ENCODE results near the gene ERLIN1.

Gene ERLIN1

GRCh38 chr10:100182908-100183307 lies 2.9 kb downstream of the ERLIN1 start:
- no peak for TF ChIP-seq CTCF (IDR thresholded peaks at IDR 0.05; ENCODE audit: unreplicated experiment in 3 of 3)
- no peaks in the 10 kb centered on the region for H3K9me3 Mint-ChIP-seq
- peaks cover 51% of the 10 kb centered on the region for H3K4me1 Mint-ChIP-seq
- peak overlapping the region; percentile 5 to 31 (median 24) for H3K4me3 Mint-ChIP-seq
- peak overlapping the region in 2 of 3 experiments; percentile 21 to 23 for H3K27ac Mint-ChIP-seq
- H3K36me3 Mint-ChIP-seq (ENCODE audit: low read depth), result peaks cover 30% of the 10 kb centered on the region
- H3K27me3 Mint-ChIP-seq (ENCODE audit: low read depth), result no peaks in the 10 kb centered on the region

- Mint-ChIP-seq H3K27ac (peak overlapping the region in 1 of 3 experiments; percentile 21), H3K27me3 (ENCODE audit: low read depth) (no peaks in the 10 kb centered on the region), H3K36me3 (ENCODE audit: low read depth) (peaks cover 32% of the 10 kb centered on the region), H3K9me3 (no peaks in the 10 kb centered on the region), H3K4me1 (peaks cover 46% of the 10 kb centered on the region), H3K4me3 (peak overlapping the region; percentile 5 to 31 (median 24))
- TF ChIP-seq CTCF (IDR thresholded peaks at IDR 0.05; ENCODE audit: unreplicated experiment in 3 of 3), result no peak
These were observed 3.5 kb downstream of the ERLIN1 start for GRCh38 chr10:100182281-100182680.

- H3K36me3 Mint-ChIP-seq (ENCODE audit: low read depth), result peaks cover 61% of the 10 kb centered on the region
- H3K9me3 Mint-ChIP-seq, result peaks cover 11% of the 10 kb centered on the region
- TF ChIP-seq CTCF (IDR thresholded peaks at IDR 0.05; ENCODE audit: unreplicated experiment in 3 of 3), result no peak
- no peaks in the 10 kb centered on the region for H3K27me3 Mint-ChIP-seq (ENCODE audit: low read depth)
- H3K27ac Mint-ChIP-seq, result no peak overlapping the region
- no peak overlapping the region for H3K4me3 Mint-ChIP-seq
- no peaks in the 10 kb centered on the region for H3K4me1 Mint-ChIP-seq
These were observed 10.0 kb downstream of the ERLIN1 start for GRCh38 chr10:100175875-100176274.

GRCh38 chr10:100174699-100175677 lies 10.8 kb downstream of the ERLIN1 start:
- peaks cover 68% of the 10 kb centered on the region for H3K36me3 Mint-ChIP-seq (ENCODE audit: low read depth)
- H3K4me1 Mint-ChIP-seq, result no peaks in the 10 kb centered on the region
- H3K27me3 Mint-ChIP-seq (ENCODE audit: low read depth), result no peaks in the 10 kb centered on the region
- no peak overlapping the region for H3K27ac Mint-ChIP-seq
- no peak for TF ChIP-seq CTCF (IDR thresholded peaks at IDR 0.05; ENCODE audit: unreplicated experiment in 3 of 3)
- H3K9me3 Mint-ChIP-seq, result peaks cover 11% of the 10 kb centered on the region
- no peak overlapping the region for H3K4me3 Mint-ChIP-seq

GRCh38 chr10:100173035-100173434 lies 12.8 kb downstream of the ERLIN1 start:
- Mint-ChIP-seq H3K36me3 (ENCODE audit: low read depth) (peaks cover 65% of the 10 kb centered on the region), H3K4me3 (no peak overlapping the region), H3K9me3 (peaks cover 11% of the 10 kb centered on the region), H3K4me1 (no peaks in the 10 kb centered on the region), H3K27ac (no peak overlapping the region), H3K27me3 (ENCODE audit: low read depth) (no peaks in the 10 kb centered on the region)
- no peak for TF ChIP-seq CTCF (IDR thresholded peaks at IDR 0.05; ENCODE audit: unreplicated experiment in 3 of 3)
